Measurements from ENCODE around the gene NFYC. TPM values are rescaled to one million over a fixed set of nuclear protein-coding genes. Genes with fewer than 3 reads are reported as not detected.

Gene NFYC
- total RNA-seq, 1 experiment from 2014 or later: 61.6 TPM

DNA sequence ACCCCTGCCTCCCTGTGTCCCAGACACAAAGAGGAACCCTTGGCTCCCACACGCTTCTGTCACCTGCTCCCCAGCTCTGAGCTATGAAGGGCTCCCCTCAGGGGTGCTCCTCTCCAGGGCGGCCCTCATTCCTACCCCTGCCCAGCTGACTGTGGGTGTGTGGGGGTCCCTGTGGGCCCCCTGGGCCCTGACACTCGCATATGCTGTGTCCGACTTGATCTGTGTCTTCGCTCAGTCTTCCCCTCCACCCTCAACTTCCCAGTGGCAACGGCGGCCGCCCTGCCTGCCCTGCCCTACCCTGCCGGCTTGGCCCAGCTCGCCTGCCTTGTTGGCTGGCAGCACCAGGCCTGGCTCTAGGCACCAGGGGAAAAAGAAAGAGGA is 93.3 kb downstream of the NFYC start:
- POLR2A ChIA-PET: no interaction called here
- intact Hi-C loops (cut with micrococcal nuclease; ENCODE audit: unreplicated experiment): no loop called here
- no peak for DNase-seq
- Mint-ChIP-seq H3K9me3 (ENCODE audit: unreplicated experiment) (no peaks in the 10 kb centered on the region), H3K27me3 (ENCODE audit: insufficient read depth, unreplicated experiment) (no peaks in the 10 kb centered on the region), H3K36me3 (ENCODE audit: insufficient read depth, unreplicated experiment) (no peaks in the 10 kb centered on the region), H3K4me1 (ENCODE audit: low read depth, unreplicated experiment) (peaks cover 5% of the 10 kb centered on the region), H3K27ac (ENCODE audit: unreplicated experiment) (peak overlapping the region; percentile 84), H3K4me3 (ENCODE audit: unreplicated experiment) (no peak overlapping the region)
- H3K9me3 ChIP-seq: no peaks in the 10 kb centered on the region
- CTCF ChIA-PET: no interaction called here
- H3K36me3 ChIP-seq (ENCODE audit: control insufficient read depth, insufficient read depth, low read length): no peaks in the 10 kb centered on the region
- TF ChIP-seq, protein P1, sequence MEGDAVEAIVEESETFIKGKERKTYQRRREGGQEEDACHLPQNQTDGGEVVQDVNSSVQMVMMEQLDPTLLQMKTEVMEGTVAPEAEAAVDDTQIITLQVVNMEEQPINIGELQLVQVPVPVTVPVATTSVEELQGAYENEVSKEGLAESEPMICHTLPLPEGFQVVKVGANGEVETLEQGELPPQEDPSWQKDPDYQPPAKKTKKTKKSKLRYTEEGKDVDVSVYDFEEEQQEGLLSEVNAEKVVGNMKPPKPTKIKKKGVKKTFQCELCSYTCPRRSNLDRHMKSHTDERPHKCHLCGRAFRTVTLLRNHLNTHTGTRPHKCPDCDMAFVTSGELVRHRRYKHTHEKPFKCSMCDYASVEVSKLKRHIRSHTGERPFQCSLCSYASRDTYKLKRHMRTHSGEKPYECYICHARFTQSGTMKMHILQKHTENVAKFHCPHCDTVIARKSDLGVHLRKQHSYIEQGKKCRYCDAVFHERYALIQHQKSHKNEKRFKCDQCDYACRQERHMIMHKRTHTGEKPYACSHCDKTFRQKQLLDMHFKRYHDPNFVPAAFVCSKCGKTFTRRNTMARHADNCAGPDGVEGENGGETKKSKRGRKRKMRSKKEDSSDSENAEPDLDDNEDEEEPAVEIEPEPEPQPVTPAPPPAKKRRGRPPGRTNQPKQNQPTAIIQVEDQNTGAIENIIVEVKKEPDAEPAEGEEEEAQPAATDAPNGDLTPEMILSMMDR (IDR thresholded peaks at IDR 0.05; ENCODE audit: insufficient read depth in 1 of 2, low read depth in 1 of 2, low read length in 1 of 2, severe bottlenecking in 1 of 2, unreplicated experiment in 1 of 2): no peak
- no TSS peak for BruUV-seq (replicated peaks)
- H3K4me3 ChIP-seq (ENCODE audit: low read depth, low read length): no peak overlapping the region
- H3K4me1 ChIP-seq: 0 out of 2 replicates have a peak, but pooled peaks cover 4% of the 10 kb centered on the region
- no peaks in the 10 kb centered on the region for H3K27me3 ChIP-seq (replicated peaks; ENCODE audit: control insufficient read depth, insufficient read depth, low read length)

DNA sequence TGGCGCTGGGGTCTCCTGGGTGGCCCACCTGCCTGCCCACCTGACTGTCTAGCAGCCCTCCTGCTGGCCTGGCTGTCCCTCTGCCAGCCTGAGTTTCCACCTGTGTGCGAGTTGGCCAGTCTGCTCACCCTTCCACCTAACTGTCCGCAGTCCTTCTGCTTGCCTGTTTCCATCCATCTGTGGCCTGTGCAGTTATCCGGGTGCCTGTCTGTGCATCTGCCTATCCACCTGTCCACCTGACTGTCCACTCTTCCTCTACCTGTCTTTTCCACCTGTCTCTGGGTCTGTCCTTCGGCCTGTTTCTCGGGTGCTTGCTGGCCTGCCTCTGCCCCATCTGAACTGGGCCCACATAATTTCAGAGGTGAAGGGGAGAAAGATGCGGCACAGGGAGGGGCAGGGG is 93.9 kb downstream of the NFYC start:
- no peak overlapping the region for H3K4me3 Mint-ChIP-seq (ENCODE audit: unreplicated experiment)
- TF ChIP-seq, protein P1 (IDR thresholded peaks at IDR 0.05; ENCODE audit: insufficient read depth in 1 of 2, low read depth in 1 of 2, low read length in 1 of 2, severe bottlenecking in 1 of 2, unreplicated experiment in 1 of 2): no peak
- H3K9me3 ChIP-seq: no peaks in the 10 kb centered on the region
- H3K27ac Mint-ChIP-seq (ENCODE audit: unreplicated experiment): no peak overlapping the region
- H3K4me1 Mint-ChIP-seq (ENCODE audit: low read depth, unreplicated experiment): peaks cover 5% of the 10 kb centered on the region
- BruUV-seq (replicated peaks): no TSS peak
- CTCF ChIA-PET: no interaction called here
- DNase-seq: no peak
- no peak overlapping the region for H3K4me3 ChIP-seq (ENCODE audit: low read depth, low read length)
- no peaks in the 10 kb centered on the region for H3K9me3 Mint-ChIP-seq (ENCODE audit: unreplicated experiment)
- H3K36me3 Mint-ChIP-seq (ENCODE audit: insufficient read depth, unreplicated experiment): no peaks in the 10 kb centered on the region
- intact Hi-C loops (cut with micrococcal nuclease; ENCODE audit: unreplicated experiment): no loop called here
- POLR2A ChIA-PET: no interaction called here
- H3K27me3 ChIP-seq (replicated peaks; ENCODE audit: control insufficient read depth, insufficient read depth, low read length): no peaks in the 10 kb centered on the region
- H3K36me3 ChIP-seq (ENCODE audit: control insufficient read depth, insufficient read depth, low read length): no peaks in the 10 kb centered on the region
- H3K4me1 ChIP-seq: 0 out of 2 replicates have a peak, but pooled peaks cover 4% of the 10 kb centered on the region
- H3K27me3 Mint-ChIP-seq (ENCODE audit: insufficient read depth, unreplicated experiment): no peaks in the 10 kb centered on the region

DNA sequence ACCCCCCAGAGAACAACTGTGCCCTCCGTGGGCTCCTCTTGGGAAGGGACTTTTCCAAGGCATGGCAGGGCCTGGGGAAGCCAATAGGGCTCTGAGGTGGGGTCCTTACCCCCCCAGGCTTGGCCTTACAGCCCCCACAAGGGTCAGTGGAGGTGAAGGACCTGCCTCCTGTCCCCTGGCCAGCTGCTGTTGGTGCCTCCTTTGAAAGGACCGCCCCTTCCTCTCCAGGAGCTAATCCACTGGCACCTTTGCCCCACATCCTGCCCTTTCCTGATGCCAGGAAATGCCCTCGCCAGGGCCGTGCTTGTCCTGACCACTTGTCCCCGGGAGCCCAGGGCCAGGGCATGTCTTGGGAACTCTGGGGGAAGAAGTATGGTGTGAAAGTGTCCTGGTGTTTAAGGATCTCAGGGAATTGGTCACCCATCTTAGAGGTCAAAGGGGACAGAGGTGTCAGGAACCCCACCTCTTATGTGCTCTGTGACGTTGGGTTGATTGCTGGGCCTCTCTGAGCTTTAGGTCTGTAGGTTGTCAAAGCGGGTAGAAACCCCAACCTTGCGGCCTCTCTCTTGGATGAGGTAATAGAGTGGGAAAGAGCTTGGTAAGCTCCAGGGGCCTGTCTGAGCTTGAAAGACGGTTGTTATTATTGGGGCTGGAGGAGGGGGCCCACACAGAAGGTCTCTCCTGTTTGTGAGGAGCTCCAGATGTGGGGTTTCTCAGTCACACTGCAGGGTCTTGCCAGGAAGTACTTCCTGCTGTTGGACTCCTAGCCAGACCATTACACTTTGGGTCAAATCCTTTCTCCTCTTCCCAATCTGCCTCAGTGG is 94.9 kb downstream of the NFYC start:
- no peaks in the 10 kb centered on the region for H3K9me3 ChIP-seq
- no peak for DNase-seq
- H3K27me3 ChIP-seq (replicated peaks; ENCODE audit: control insufficient read depth, insufficient read depth, low read length): no peaks in the 10 kb centered on the region
- no peaks in the 10 kb centered on the region for H3K9me3 Mint-ChIP-seq (ENCODE audit: unreplicated experiment)
- H3K4me3 ChIP-seq (ENCODE audit: low read depth, low read length): no peak overlapping the region
- intact Hi-C loops (cut with micrococcal nuclease; ENCODE audit: unreplicated experiment): no loop called here
- no peaks in the 10 kb centered on the region for H3K36me3 Mint-ChIP-seq (ENCODE audit: insufficient read depth, unreplicated experiment)
- H3K27ac Mint-ChIP-seq (ENCODE audit: unreplicated experiment): no peak overlapping the region
- ChIA-PET CTCF (no interaction called here), POLR2A (no interaction called here)
- no peak overlapping the region for H3K4me3 Mint-ChIP-seq (ENCODE audit: unreplicated experiment)
- no peaks in the 10 kb centered on the region for H3K36me3 ChIP-seq (ENCODE audit: control insufficient read depth, insufficient read depth, low read length)
- peaks cover 5% of the 10 kb centered on the region for H3K4me1 Mint-ChIP-seq (ENCODE audit: low read depth, unreplicated experiment)
- H3K4me1 ChIP-seq: 0 out of 2 replicates have a peak, but pooled peaks cover 4% of the 10 kb centered on the region
- TF ChIP-seq, protein P1 (IDR thresholded peaks at IDR 0.05; ENCODE audit: insufficient read depth in 1 of 2, low read depth in 1 of 2, low read length in 1 of 2, severe bottlenecking in 1 of 2, unreplicated experiment in 1 of 2): no peak
- no TSS peak for BruUV-seq (replicated peaks)
- H3K27me3 Mint-ChIP-seq (ENCODE audit: insufficient read depth, unreplicated experiment): no peaks in the 10 kb centered on the region

Measured in Caco-2 (cell line).